ENCODE data around the gene PDE1A.

- TF ChIP-seq CTCF (conservative IDR thresholded peaks at IDR 0.05; ENCODE audit: low read length) (no peak), EZH2phosphoT487 (IDR thresholded peaks at IDR 0.05; ENCODE audit: borderline replicate concordance) (no peak)
Measured at GRCh38 chr2:182283512-182283911, 143.3 kb downstream of the PDE1A start.

Measured in Loucy (cell line).